GM13977 (cell line): ENCODE results near the gene IGFBP2.

Experiments used
- DNase-seq: peaks from one replicate; pipeline ENCODE4 v3.0.0; 2012; ENCODE audit warnings: low spot score
- in situ Hi-C: fragments of 300-500 bp; cut with MboI; formaldehyde crosslinking; loops from one replicate; pipeline ENCODE4 v1.12.0; 2022; ENCODE audit warnings: low sequenced_read_pairs, low pct_unique_long_range_greater_than_20kb, mixed read lengths, inconsistent platforms; ENCODE audit not compliant: unreplicated experiment
- TF ChIP-seq, protein P1 (sequence below): IDR thresholded peaks from 2 replicates; pipeline ENCODE4 v1.5.1; 2012; ENCODE audit warnings: mild to moderate bottlenecking, control low read depth; ENCODE audit not compliant: insufficient read depth; ENCODE audit errors: extremely low read depth, missing control alignments

The IGFBP2 gene, protein sequence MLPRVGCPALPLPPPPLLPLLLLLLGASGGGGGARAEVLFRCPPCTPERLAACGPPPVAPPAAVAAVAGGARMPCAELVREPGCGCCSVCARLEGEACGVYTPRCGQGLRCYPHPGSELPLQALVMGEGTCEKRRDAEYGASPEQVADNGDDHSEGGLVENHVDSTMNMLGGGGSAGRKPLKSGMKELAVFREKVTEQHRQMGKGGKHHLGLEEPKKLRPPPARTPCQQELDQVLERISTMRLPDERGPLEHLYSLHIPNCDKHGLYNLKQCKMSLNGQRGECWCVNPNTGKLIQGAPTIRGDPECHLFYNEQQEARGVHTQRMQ

GRCh38 chr2:216632952-216633615 is at the start of gene IGFBP2:
IGFBP2 (plus strand) TSS chr2:216633420; CDS start chr2:216633524, 104 bp downstream.
- in situ Hi-C loops = no loop called here
- peak; percentile 68 for DNase-seq
- TF ChIP-seq, protein P1, sequence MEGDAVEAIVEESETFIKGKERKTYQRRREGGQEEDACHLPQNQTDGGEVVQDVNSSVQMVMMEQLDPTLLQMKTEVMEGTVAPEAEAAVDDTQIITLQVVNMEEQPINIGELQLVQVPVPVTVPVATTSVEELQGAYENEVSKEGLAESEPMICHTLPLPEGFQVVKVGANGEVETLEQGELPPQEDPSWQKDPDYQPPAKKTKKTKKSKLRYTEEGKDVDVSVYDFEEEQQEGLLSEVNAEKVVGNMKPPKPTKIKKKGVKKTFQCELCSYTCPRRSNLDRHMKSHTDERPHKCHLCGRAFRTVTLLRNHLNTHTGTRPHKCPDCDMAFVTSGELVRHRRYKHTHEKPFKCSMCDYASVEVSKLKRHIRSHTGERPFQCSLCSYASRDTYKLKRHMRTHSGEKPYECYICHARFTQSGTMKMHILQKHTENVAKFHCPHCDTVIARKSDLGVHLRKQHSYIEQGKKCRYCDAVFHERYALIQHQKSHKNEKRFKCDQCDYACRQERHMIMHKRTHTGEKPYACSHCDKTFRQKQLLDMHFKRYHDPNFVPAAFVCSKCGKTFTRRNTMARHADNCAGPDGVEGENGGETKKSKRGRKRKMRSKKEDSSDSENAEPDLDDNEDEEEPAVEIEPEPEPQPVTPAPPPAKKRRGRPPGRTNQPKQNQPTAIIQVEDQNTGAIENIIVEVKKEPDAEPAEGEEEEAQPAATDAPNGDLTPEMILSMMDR = no peak

- TF ChIP-seq, protein P1 = no peak
- DNase-seq = no peak
- in situ Hi-C loops = no loop called here
Observed at GRCh38 chr2:216583606-216584005, 49.6 kb upstream of the IGFBP2 start.

GRCh38 chr2:216584112-216584511 is 49.1 kb upstream of the IGFBP2 start:
- TF ChIP-seq, protein P1 = no peak
- no peak for DNase-seq
- in situ Hi-C loops = no loop called here

DNA sequence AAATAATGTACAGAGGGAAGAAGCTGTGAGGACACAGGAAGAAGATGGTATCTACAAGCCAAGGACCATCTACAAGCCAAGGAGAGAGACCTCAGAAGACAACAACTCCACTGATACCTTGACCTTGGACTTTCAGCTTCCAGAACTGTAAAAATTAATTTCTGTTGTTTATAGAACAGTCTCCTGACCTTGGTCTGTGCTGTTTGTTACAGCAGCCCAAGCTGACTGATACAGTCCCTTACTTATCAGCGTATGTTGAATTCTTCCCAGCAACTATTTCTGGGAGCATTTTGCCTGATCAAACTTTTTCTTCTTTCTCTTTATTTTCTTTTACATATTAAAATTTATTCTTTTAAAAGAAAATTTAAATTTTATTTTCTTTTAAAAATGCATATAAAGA is 47.8 kb upstream of the IGFBP2 start:
- TF ChIP-seq, protein P1 = no peak
- DNase-seq = no peak
- in situ Hi-C loops = no loop called here

- in situ Hi-C loops = no loop called here
- TF ChIP-seq, protein P1 = no peak
- no peak for DNase-seq
Observed at GRCh38 chr2:216588861-216589710, 44.1 kb upstream of the IGFBP2 start.

DNA sequence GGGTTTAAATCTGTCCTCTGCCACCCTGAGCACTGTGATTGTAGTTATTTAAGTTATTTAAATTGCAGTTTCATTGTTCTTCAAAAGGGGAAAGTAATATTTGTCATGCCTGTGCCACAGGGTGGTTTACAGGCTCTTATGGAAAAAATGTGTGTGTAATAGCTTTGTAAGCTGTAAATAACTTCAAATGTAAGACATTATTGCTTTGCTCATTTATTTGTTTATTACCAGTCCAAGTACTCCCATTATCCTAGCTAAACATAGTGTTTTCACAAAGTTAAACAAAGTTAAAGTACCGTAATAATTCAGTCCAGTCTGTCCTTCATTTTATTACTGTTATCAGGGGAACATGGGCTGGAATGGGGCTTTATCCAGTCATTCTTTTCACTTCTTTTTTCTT is 43.4 kb upstream of the IGFBP2 start:
- TF ChIP-seq, protein P1 = no peak

More for the DNA sequence above, 43.4 kb upstream of the IGFBP2 start:
- DNase-seq = no peak
- in situ Hi-C loops = no loop called here
